GM06990 (cell line): ENCODE results near the gene TBCD.

Experiments
- DNase-seq: peaks from one replicate; pipeline ENCODE4 v3.0.0-alpha.2; 2011; ENCODE audit not compliant: insufficient read length; ENCODE audit errors: extremely low read depth
- H3K27me3 ChIP-seq: replicated peaks from 2 replicates; pipeline ENCODE4 v1.6.0; 2011; ENCODE audit warnings: low read length; ENCODE audit not compliant: control insufficient read depth, insufficient read depth
- H3K36me3 ChIP-seq: 2 replicates; pipeline ENCODE4 v1.5.1; 2011; ENCODE audit warnings: low read length; ENCODE audit not compliant: control insufficient read depth, insufficient read depth
- H3K4me3 ChIP-seq: replicated peaks from 2 replicates; pipeline ENCODE4 v1.5.1; 2011; ENCODE audit warnings: low read depth, mild to moderate bottlenecking, control low read depth, low read length
- CTCF ChIP-seq: IDR thresholded peaks from 2 replicates; pipeline ENCODE4 v1.5.1; 2011; ENCODE audit warnings: low read length, control low read depth, mild to moderate bottlenecking, inconsistent platforms; ENCODE audit not compliant: insufficient read depth, poor library complexity, severe bottlenecking

TBCD gene

GRCh38 chr17:82863941-82864712 lies 112.3 kb downstream of the TBCD start:
- peak; percentile 86 for DNase-seq
- Histone ChIP-seq H3K27me3 (no peaks in the 10 kb centered on the region), H3K4me3 (peak overlapping the region; percentile 30), H3K36me3 (no peaks in the 10 kb centered on the region)
- TF ChIP-seq CTCF, result no peak

- peak; percentile 11 for TF ChIP-seq CTCF
- H3K36me3 ChIP-seq, result no peaks in the 10 kb centered on the region
- peak; percentile 48 for DNase-seq
- H3K27me3 ChIP-seq, result no peaks in the 10 kb centered on the region
- H3K4me3 ChIP-seq, result peak overlapping the region; percentile 30
Measured at GRCh38 chr17:82864713-82865248, 112.9 kb downstream of the TBCD start.

DNA sequence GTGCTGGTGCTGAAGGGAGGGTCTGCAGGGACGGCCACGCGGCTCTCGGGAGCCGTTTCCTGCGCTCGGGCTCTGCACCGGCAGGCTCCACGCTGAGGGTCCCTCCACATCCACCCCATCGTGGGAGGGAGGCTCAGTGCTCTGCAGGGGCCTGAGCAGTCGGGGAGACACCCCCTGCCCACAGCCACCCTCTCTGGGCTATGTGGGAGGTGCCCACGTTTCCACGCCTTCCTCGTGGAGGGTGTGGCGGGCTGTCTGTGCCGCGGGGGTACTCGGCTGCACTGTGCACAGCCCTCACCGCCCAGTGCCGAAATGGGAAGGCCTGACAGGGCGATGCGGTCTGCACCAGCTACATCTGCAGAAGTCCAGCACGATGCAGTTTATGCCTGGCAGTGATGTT lies 113.4 kb downstream of the TBCD start:
- Histone ChIP-seq H3K4me3 (no peak overlapping the region), H3K36me3 (no peaks in the 10 kb centered on the region; the same call in 1 of the 2 replicates), H3K27me3 (no peaks in the 10 kb centered on the region)
- DNase-seq, result no peak
- no peak for TF ChIP-seq CTCF

DNA sequence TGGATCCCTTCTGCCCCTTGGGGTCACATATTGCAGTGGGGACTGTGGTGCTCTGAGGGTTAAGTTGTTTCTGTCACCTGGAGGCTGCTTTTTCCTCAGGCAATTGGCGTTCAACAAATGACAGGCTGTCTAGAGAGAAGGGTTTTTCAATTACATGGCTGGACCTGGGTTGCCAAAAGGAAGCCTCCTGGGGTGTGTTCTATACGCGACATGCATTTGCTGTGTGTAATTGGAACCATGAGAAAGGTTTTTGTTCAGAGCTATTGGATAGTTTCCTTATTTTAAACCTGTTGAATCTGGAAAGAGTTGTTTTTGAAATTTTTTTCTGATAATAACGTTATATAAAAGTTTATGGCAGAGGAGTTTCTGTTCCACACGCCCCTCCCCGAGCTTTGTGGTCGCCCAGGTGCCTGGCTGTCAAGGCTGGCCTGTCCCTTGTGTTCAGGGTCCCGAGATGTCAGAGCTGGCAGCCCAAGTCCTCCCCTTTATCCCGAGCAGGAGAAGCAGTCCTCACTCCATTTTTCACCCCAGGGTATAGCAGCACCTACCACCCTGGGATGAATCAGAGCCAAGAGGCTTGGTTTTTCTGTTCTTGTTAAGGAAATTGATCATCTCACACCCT lies 114.0 kb downstream of the TBCD start:
- no peak for TF ChIP-seq CTCF
- no peaks in the 10 kb centered on the region for H3K27me3 ChIP-seq
- no peak for DNase-seq
- H3K36me3 ChIP-seq, result peaks cover 5% of the 10 kb centered on the region
- H3K4me3 ChIP-seq, result no peak overlapping the region

- no peak for TF ChIP-seq CTCF
- Histone ChIP-seq H3K4me3 (no peak overlapping the region), H3K27me3 (no peaks in the 10 kb centered on the region), H3K36me3 (peaks cover 5% of the 10 kb centered on the region)
- DNase-seq, result no peak
Measured at GRCh38 chr17:82866590-82867191, 114.8 kb downstream of the TBCD start.
